ENCODE data around the gene ANKRD22. TPM values are rescaled to one million over a fixed set of nuclear protein-coding genes. Genes with fewer than 3 reads are reported as not detected.

Gene ANKRD22
- total RNA-seq, 1 experiment from 2014 or later = not detected

- Histone ChIP-seq H3K4me1 (ENCODE audit: insufficient read depth, low read length, poor library complexity, severe bottlenecking) (peaks cover 53% of the 10 kb centered on the region), H3K9me3 (ENCODE audit: low read depth, low read length, poor library complexity, severe bottlenecking) (no peaks in the 10 kb centered on the region), H3K4me3 (ENCODE audit: low read depth, low read length, poor library complexity, severe bottlenecking) (no peak overlapping the region), H3K36me3 (ENCODE audit: insufficient read depth, low read length, poor library complexity, severe bottlenecking) (no peaks in the 10 kb centered on the region), H3K27ac (ENCODE audit: low read depth, low read length, poor library complexity, severe bottlenecking) (no peak overlapping the region), H3K27me3 (replicated peaks; ENCODE audit: insufficient read depth, low read depth, low read length, poor library complexity) (no peaks in the 10 kb centered on the region)
- CTCF ChIA-PET = no interaction called here
- TF ChIP-seq EZH2 (IDR thresholded peaks at IDR 0.05; ENCODE audit: borderline replicate concordance, low read depth, low read length, poor library complexity, severe bottlenecking) = no peak
- TF ChIP-seq, protein P1, sequence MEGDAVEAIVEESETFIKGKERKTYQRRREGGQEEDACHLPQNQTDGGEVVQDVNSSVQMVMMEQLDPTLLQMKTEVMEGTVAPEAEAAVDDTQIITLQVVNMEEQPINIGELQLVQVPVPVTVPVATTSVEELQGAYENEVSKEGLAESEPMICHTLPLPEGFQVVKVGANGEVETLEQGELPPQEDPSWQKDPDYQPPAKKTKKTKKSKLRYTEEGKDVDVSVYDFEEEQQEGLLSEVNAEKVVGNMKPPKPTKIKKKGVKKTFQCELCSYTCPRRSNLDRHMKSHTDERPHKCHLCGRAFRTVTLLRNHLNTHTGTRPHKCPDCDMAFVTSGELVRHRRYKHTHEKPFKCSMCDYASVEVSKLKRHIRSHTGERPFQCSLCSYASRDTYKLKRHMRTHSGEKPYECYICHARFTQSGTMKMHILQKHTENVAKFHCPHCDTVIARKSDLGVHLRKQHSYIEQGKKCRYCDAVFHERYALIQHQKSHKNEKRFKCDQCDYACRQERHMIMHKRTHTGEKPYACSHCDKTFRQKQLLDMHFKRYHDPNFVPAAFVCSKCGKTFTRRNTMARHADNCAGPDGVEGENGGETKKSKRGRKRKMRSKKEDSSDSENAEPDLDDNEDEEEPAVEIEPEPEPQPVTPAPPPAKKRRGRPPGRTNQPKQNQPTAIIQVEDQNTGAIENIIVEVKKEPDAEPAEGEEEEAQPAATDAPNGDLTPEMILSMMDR (conservative IDR thresholded peaks at IDR 0.05; ENCODE audit: low read depth, low read length) = no peak
- no peak for DNase-seq (ENCODE audit: low spot score)
- intact Hi-C loops (cut with micrococcal nuclease; ENCODE audit: unreplicated experiment) = no loop called here
- BruUV-seq (replicated peaks) = no TSS peak
- POLR2A ChIA-PET (ENCODE audit: low non-redundant PET) = no interaction called here
Measured at GRCh38 chr10:88873757-88874156, 22.1 kb upstream of the ANKRD22 start.

- POLR2A ChIA-PET (ENCODE audit: low non-redundant PET) = no interaction called here
- no peak for DNase-seq (ENCODE audit: low spot score)
- TF ChIP-seq, protein P1 (conservative IDR thresholded peaks at IDR 0.05; ENCODE audit: low read depth, low read length) = no peak
- no peak for TF ChIP-seq EZH2 (IDR thresholded peaks at IDR 0.05; ENCODE audit: borderline replicate concordance, low read depth, low read length, poor library complexity, severe bottlenecking)
Measured at GRCh38 chr10:88870089-88870488, 18.4 kb upstream of the ANKRD22 start.

GRCh38 chr10:88866454-88866853 is 14.8 kb upstream of the ANKRD22 start:
- ChIA-PET CTCF (no interaction called here), POLR2A (ENCODE audit: low non-redundant PET) (no interaction called here)
- H3K36me3 ChIP-seq (ENCODE audit: insufficient read depth, low read length, poor library complexity, severe bottlenecking) = no peaks in the 10 kb centered on the region
- BruUV-seq (replicated peaks) = no TSS peak
- DNase-seq (ENCODE audit: low spot score) = no peak
- no peaks in the 10 kb centered on the region for H3K27me3 ChIP-seq (replicated peaks; ENCODE audit: insufficient read depth, low read depth, low read length, poor library complexity)
- H3K27ac ChIP-seq (ENCODE audit: low read depth, low read length, poor library complexity, severe bottlenecking) = no peak overlapping the region
- no peak overlapping the region for H3K4me3 ChIP-seq (ENCODE audit: low read depth, low read length, poor library complexity, severe bottlenecking)
- TF ChIP-seq EZH2 (IDR thresholded peaks at IDR 0.05; ENCODE audit: borderline replicate concordance, low read depth, low read length, poor library complexity, severe bottlenecking) = no peak
- TF ChIP-seq, protein P1 (conservative IDR thresholded peaks at IDR 0.05; ENCODE audit: low read depth, low read length) = no peak
- intact Hi-C loops (cut with micrococcal nuclease; ENCODE audit: unreplicated experiment) = no loop called here
- peaks cover 10% of the 10 kb centered on the region for H3K4me1 ChIP-seq (ENCODE audit: insufficient read depth, low read length, poor library complexity, severe bottlenecking)
- no peaks in the 10 kb centered on the region for H3K9me3 ChIP-seq (ENCODE audit: low read depth, low read length, poor library complexity, severe bottlenecking)

More at GRCh38 chr10:88870089-88870488, 18.4 kb upstream of the ANKRD22 start:
- no peak overlapping the region for H3K27ac ChIP-seq (ENCODE audit: low read depth, low read length, poor library complexity, severe bottlenecking)
- no peaks in the 10 kb centered on the region for H3K9me3 ChIP-seq (ENCODE audit: low read depth, low read length, poor library complexity, severe bottlenecking)
- intact Hi-C loops (cut with micrococcal nuclease; ENCODE audit: unreplicated experiment) = no loop called here
- H3K4me1 ChIP-seq (ENCODE audit: insufficient read depth, low read length, poor library complexity, severe bottlenecking) = peaks cover 30% of the 10 kb centered on the region
- no TSS peak for BruUV-seq (replicated peaks)
- no peak overlapping the region for H3K4me3 ChIP-seq (ENCODE audit: low read depth, low read length, poor library complexity, severe bottlenecking)
- no peaks in the 10 kb centered on the region for H3K36me3 ChIP-seq (ENCODE audit: insufficient read depth, low read length, poor library complexity, severe bottlenecking)
- CTCF ChIA-PET = no interaction called here
- H3K27me3 ChIP-seq (replicated peaks; ENCODE audit: insufficient read depth, low read depth, low read length, poor library complexity) = no peaks in the 10 kb centered on the region

All from A673 (cell line).